ENCODE results near the gene FNDC1.

- TF ChIP-seq CTCF (conservative IDR thresholded peaks at IDR 0.05; ENCODE audit: low read depth, low read length) (no peak), EZH2 (IDR thresholded peaks at IDR 0.05; ENCODE audit: low read length, unreplicated experiment) (no peak), EZH2phosphoT487 (IDR thresholded peaks at IDR 0.05; ENCODE audit: borderline replicate concordance, low read length) (no peak)
These were observed 132.8 kb downstream of the FNDC1 start for GRCh38 chr6:159301810-159302593.
